ENCODE data around the gene PCDHGB4.
"Not testable (repeated sequence)": the region's sequence is repeated elsewhere in the genome, so short reads cannot be mapped to it uniquely, and the experiment has no call there.

DNA sequence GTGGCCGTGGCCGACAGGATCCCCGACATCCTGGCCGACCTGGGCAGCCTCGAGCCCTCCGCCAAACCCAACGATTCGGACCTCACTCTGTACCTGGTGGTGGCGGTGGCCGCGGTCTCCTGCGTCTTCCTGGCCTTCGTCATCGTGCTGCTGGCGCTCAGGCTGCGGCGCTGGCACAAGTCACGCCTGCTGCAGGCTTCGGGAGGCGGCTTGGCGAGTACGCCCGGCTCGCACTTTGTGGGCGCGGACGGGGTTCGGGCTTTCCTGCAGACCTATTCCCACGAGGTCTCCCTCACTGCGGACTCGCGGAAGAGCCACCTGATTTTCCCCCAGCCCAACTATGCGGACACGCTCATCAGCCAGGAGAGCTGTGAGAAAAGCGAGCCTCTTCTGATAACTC is 41.5 kb upstream of the PCDHGB4 start:
- not testable (repeated sequence) for TF ChIP-seq CTCF, POLR2A (IDR thresholded peaks at IDR 0.05)

All from esophagus squamous epithelium (tissue), 4 donors.